H9 (cell line): ENCODE measurements around the gene CD164L2. TPM values are rescaled to one million over a fixed set of nuclear protein-coding genes. Genes with fewer than 3 reads are reported as not detected.

Experiments used
- DNase-seq: peaks from one replicate; pipeline ENCODE4 v3.0.0-alpha.2; 2017
- H2AFZ ChIP-seq: one replicate; pipeline ENCODE4 v1.6.1; 2013; ENCODE audit warnings: mild to moderate bottlenecking, low read length, control low read depth, moderate library complexity
- H2AK5ac ChIP-seq: 2 replicates; pipeline ENCODE4 v1.6.1; 2013; ENCODE audit warnings: low read length, control low read depth, mixed read lengths; ENCODE audit not compliant: insufficient read length
- H2BK120ac ChIP-seq: one replicate; pipeline ENCODE4 v1.6.1; 2013; ENCODE audit warnings: low read depth, mild to moderate bottlenecking, low read length, control low read depth, inconsistent platforms; ENCODE audit not compliant: poor library complexity, severe bottlenecking
- H2BK12ac ChIP-seq: 2 replicates; pipeline ENCODE4 v1.6.1; 2013; ENCODE audit warnings: low read length, control low read depth, mixed read lengths, low read depth; ENCODE audit not compliant: insufficient read length
- H2BK15ac ChIP-seq: 2 replicates; pipeline ENCODE4 v1.6.1; 2013; ENCODE audit warnings: low read depth, low read length, control low read depth
- H2BK20ac ChIP-seq: one replicate; pipeline ENCODE4 v1.6.1; 2013; ENCODE audit warnings: low read depth, mild to moderate bottlenecking, low read length, control low read depth, inconsistent platforms; ENCODE audit not compliant: poor library complexity, severe bottlenecking
- H2BK5ac ChIP-seq: 2 replicates; pipeline ENCODE4 v1.6.1; 2013; ENCODE audit warnings: low read length, control low read depth, mixed read lengths; ENCODE audit not compliant: insufficient read length
- H3K14ac ChIP-seq: 2 replicates; pipeline ENCODE4 v1.6.1; 2013; ENCODE audit warnings: low read length, control low read depth; ENCODE audit not compliant: insufficient read depth
- H3K18ac ChIP-seq: 2 replicates; pipeline ENCODE4 v1.6.1; 2013; ENCODE audit warnings: low read depth, mild to moderate bottlenecking, mixed read lengths, low read length, control low read depth; ENCODE audit not compliant: insufficient read length
- H3K23ac ChIP-seq: 2 replicates; pipeline ENCODE4 v1.6.1; 2013; ENCODE audit warnings: low read length, control low read depth, mixed read lengths, low read depth; ENCODE audit not compliant: insufficient read length
- H3K23me2 ChIP-seq: 2 replicates; pipeline ENCODE4 v1.6.1; 2013; ENCODE audit warnings: low read depth, mild to moderate bottlenecking, mixed read lengths, low read length, control low read depth; ENCODE audit not compliant: insufficient read length, poor library complexity, severe bottlenecking
- H3K27ac ChIP-seq: 2 replicates; pipeline ENCODE4 v1.5.1; 2013; ENCODE audit warnings: low read length, control low read depth, mixed read lengths, low read depth; ENCODE audit not compliant: insufficient read length
- H3K27me3 ChIP-seq: 2 replicates; pipeline ENCODE4 v1.6.1; 2013; ENCODE audit warnings: low read length, control low read depth, inconsistent platforms; ENCODE audit not compliant: insufficient read depth
- H3K4ac ChIP-seq: 2 replicates; pipeline ENCODE4 v1.6.1; 2013; ENCODE audit warnings: low read depth, mild to moderate bottlenecking, control low read depth, inconsistent platforms, low read length, moderate library complexity
- H3K4me1 ChIP-seq: 2 replicates; pipeline ENCODE4 v1.6.1; 2013; ENCODE audit warnings: low read length, control low read depth, inconsistent platforms; ENCODE audit not compliant: insufficient read depth
- H3K4me2 ChIP-seq: 2 replicates; pipeline ENCODE4 v1.6.1; 2013; ENCODE audit warnings: low read length, control low read depth, mixed read lengths; ENCODE audit not compliant: insufficient read length, insufficient read depth
- H3K56ac ChIP-seq: 2 replicates; pipeline ENCODE4 v1.6.1; 2013; ENCODE audit warnings: low read depth, mild to moderate bottlenecking, mixed read lengths, low read length, control low read depth; ENCODE audit not compliant: insufficient read length
- H3K79me1 ChIP-seq: 2 replicates; pipeline ENCODE4 v1.6.1; 2013; ENCODE audit warnings: low read depth, mild to moderate bottlenecking, moderate library complexity, low read length, control low read depth, inconsistent platforms; ENCODE audit not compliant: insufficient read depth, poor library complexity, severe bottlenecking
- H3K79me2 ChIP-seq: 2 replicates; pipeline ENCODE4 v1.6.1; 2013; ENCODE audit warnings: low read length, control low read depth, inconsistent platforms; ENCODE audit not compliant: insufficient read depth
- H3K9ac ChIP-seq: 2 replicates; pipeline ENCODE4 v1.6.1; 2013; ENCODE audit warnings: low read length, control low read depth, mixed read lengths; ENCODE audit not compliant: insufficient read length; ENCODE audit errors: extremely low read depth
- H3K9me3 ChIP-seq: one replicate; pipeline ENCODE4 v1.6.1; 2013; ENCODE audit warnings: low read depth, low read length, inconsistent platforms; ENCODE audit not compliant: control insufficient read depth
- H3T11ph ChIP-seq: one replicate; pipeline ENCODE4 v1.6.1; 2013; ENCODE audit warnings: mild to moderate bottlenecking, low read length, control low read depth, inconsistent platforms
- H4K20me1 ChIP-seq: one replicate; pipeline ENCODE4 v1.6.1; 2013; ENCODE audit not compliant: control insufficient read depth, insufficient read length, insufficient read depth
- H4K5ac ChIP-seq: 2 replicates; pipeline ENCODE4 v1.6.1; 2013; ENCODE audit warnings: low read depth, mild to moderate bottlenecking, mixed read lengths, low read length, control low read depth; ENCODE audit not compliant: insufficient read length
- H4K8ac ChIP-seq: replicated peaks from 2 replicates; pipeline ENCODE4 v1.6.1; 2013; ENCODE audit warnings: low read length, control low read depth, mixed read lengths, low read depth; ENCODE audit not compliant: insufficient read length
- H4K91ac ChIP-seq: 2 replicates; pipeline ENCODE4 v1.6.1; 2013; ENCODE audit warnings: low read depth, mild to moderate bottlenecking, moderate library complexity, mixed read lengths, low read length, control low read depth; ENCODE audit not compliant: insufficient read length
- H3K27ac Mint-ChIP-seq, 3 experiments: 2 replicates in 2 of 3; 3 replicates in 1 of 3; pipeline ENCODE4 v1.8.0; 2020 to 2021; ENCODE audit warnings: mixed read lengths in 3 of 3, mild to moderate bottlenecking in 1 of 3, moderate library complexity in 1 of 3
- H3K27me3 Mint-ChIP-seq: 2 replicates; pipeline ENCODE4 v1.8.0; 2021; ENCODE audit warnings: low read depth, mild to moderate bottlenecking, moderate library complexity, mixed read lengths
- H3K36me3 Mint-ChIP-seq, 3 experiments: 2 replicates in 2 of 3; 3 replicates in 1 of 3; pipeline ENCODE4 v1.8.0; 2020 to 2021; ENCODE audit warnings: low read depth in 3 of 3, mixed read lengths in 3 of 3; ENCODE audit not compliant: insufficient read depth in 1 of 3
- H3K4me1 Mint-ChIP-seq, 2 experiments: 2 replicates each; pipeline ENCODE4 v1.8.0; 2020; ENCODE audit warnings: mixed read lengths in 2 of 2
- H3K4me3 Mint-ChIP-seq, 2 experiments: 2 replicates in 1 of 2; 3 replicates in 1 of 2; pipeline ENCODE4 v1.8.0; 2020 to 2021; ENCODE audit warnings: mild to moderate bottlenecking in 2 of 2, mixed read lengths in 2 of 2, moderate library complexity in 1 of 2
- H3K9me3 Mint-ChIP-seq, 2 experiments: 2 replicates in 1 of 2; 3 replicates in 1 of 2; pipeline ENCODE4 v1.8.0; 2020; ENCODE audit warnings: mild to moderate bottlenecking in 2 of 2, mixed read lengths in 2 of 2, moderate library complexity in 1 of 2
- WGBS: extraction: QIAGEN DNeasy Blood & Tissue Kit; methylation state at CpG from one replicate; pipeline ENCODE4 v1.1.7; 2013; ENCODE audit warnings: missing lambda C conversion rate, low lambda C conversion rate, mixed read lengths; ENCODE audit not compliant: insufficient read length; ENCODE audit errors: extremely low coverage; 5-methylcytosine and 5-hydroxymethylcytosine counted together
- total RNA-seq: library from RNA; stranded (reverse); gene quantifications from 2 replicates; pipeline ENCODE4 v1.2.1, GENCODE V29; 2021
- TF ChIP-seq, protein P1 (sequence below): fragments of 200-600 bp; sonication (generic); conservative IDR thresholded peaks from 3 replicates; pipeline ENCODE4 v1.8.0; 2021; ENCODE audit warnings: antibody characterized with exemption, mild to moderate bottlenecking

The CD164L2 gene
- total RNA-seq, 1 experiment from 2014 or later: 1.2 TPM

- Histone ChIP-seq H2BK15ac (no peak overlapping the region), H2BK120ac (no peak overlapping the region), H3K56ac (no peak overlapping the region), H3K23ac (no peak overlapping the region), H3K79me1 (no peaks in the 10 kb centered on the region), H3K79me2 (no peaks in the 10 kb centered on the region), H4K91ac (no peak overlapping the region), H3K27me3 (peaks cover 19% of the 10 kb centered on the region; the same call in 1 of the 2 replicates), H4K8ac (no peak overlapping the region), H3K27ac (no peak overlapping the region), H2BK5ac (no peak overlapping the region), H2AFZ (no peak overlapping the region), H3K9me3 (no peaks in the 10 kb centered on the region), H4K5ac (no peak overlapping the region), H3K23me2 (peaks cover 13% of the 10 kb centered on the region), H3K14ac (no peak overlapping the region), H2AK5ac (no peak overlapping the region), H2BK20ac (no peak overlapping the region), H4K20me1 (peaks cover 4% of the 10 kb centered on the region), H3K9ac (no peak overlapping the region), H2BK12ac (no peak overlapping the region), H3K4me2 (no peak overlapping the region), H3K4ac (no peak overlapping the region), H3K18ac (no peak overlapping the region), H3K4me1 (peaks cover 3% of the 10 kb centered on the region; the same call in 1 of the 2 replicates), H3T11ph (no peak overlapping the region)
- H3K36me3 Mint-ChIP-seq: peaks cover 0 to 13% (median 3%) of the 10 kb centered on the region in 3 experiments; a peak in 4 of 7 replicates
- H3K9me3 Mint-ChIP-seq: no peaks in the 10 kb centered on the region; a peak in 1 of 5 replicates
- peaks cover 12 to 25% of the 10 kb centered on the region in 2 experiments for H3K4me1 Mint-ChIP-seq
- no peak overlapping the region; a peak in 1 of 5 replicates for H3K4me3 Mint-ChIP-seq
- H3K27me3 Mint-ChIP-seq: peaks cover 63% of the 10 kb centered on the region
- WGBS: no CpG with 5 or more reads among the region's 21 CpGs
- DNase-seq: no peak
- H3K27ac Mint-ChIP-seq: no peak overlapping the region
- TF ChIP-seq, protein P1, sequence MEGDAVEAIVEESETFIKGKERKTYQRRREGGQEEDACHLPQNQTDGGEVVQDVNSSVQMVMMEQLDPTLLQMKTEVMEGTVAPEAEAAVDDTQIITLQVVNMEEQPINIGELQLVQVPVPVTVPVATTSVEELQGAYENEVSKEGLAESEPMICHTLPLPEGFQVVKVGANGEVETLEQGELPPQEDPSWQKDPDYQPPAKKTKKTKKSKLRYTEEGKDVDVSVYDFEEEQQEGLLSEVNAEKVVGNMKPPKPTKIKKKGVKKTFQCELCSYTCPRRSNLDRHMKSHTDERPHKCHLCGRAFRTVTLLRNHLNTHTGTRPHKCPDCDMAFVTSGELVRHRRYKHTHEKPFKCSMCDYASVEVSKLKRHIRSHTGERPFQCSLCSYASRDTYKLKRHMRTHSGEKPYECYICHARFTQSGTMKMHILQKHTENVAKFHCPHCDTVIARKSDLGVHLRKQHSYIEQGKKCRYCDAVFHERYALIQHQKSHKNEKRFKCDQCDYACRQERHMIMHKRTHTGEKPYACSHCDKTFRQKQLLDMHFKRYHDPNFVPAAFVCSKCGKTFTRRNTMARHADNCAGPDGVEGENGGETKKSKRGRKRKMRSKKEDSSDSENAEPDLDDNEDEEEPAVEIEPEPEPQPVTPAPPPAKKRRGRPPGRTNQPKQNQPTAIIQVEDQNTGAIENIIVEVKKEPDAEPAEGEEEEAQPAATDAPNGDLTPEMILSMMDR: no peak
Observed at GRCh38 chr1:27358038-27358927, 24.9 kb downstream of the CD164L2 start.
